ACHN (cell line): Measurements from ENCODE around the gene CTTN.
A peak's percentile ranks its signal among the peaks of the same experiment; 100 is the strongest.

Experiments used
- DNase-seq: peaks from one replicate; pipeline ENCODE4 v3.0.0-alpha.2; 2015
- in situ Hi-C: cut with HindIII; loops from 2 replicates; pipeline ENCODE4 v1.10.0; 2017; ENCODE audit warnings: low sequenced_read_pairs, low pct_ligation_motif_present, low pct_unique_long_range_greater_than_20kb

CTTN gene

GRCh38 chr11:70481625-70482528, 83.5 kb downstream of the CTTN start:
- in situ Hi-C loops, result no loop called here
- peak; percentile 94 for DNase-seq

GRCh38 chr11:70482529-70482917, 84.2 kb downstream of the CTTN start:
- DNase-seq, result no peak
- in situ Hi-C loops, result no loop called here

GRCh38 chr11:70483077-70483861, 84.9 kb downstream of the CTTN start:
- in situ Hi-C loops, result no loop called here
- DNase-seq, result peak; percentile 91

GRCh38 chr11:70483917-70484316, 85.6 kb downstream of the CTTN start:
- no peak for DNase-seq
- in situ Hi-C loops, result no loop called here

- no peak for DNase-seq
- in situ Hi-C loops, result no loop called here
Observed at GRCh38 chr11:70485326-70486025, 87.1 kb downstream of the CTTN start.

GRCh38 chr11:70486026-70486415, 87.7 kb downstream of the CTTN start:
- DNase-seq, result no peak
- in situ Hi-C loops, result no loop called here
